Fibroblast of upper back skin (primary cell): ENCODE results near the gene PCARE.

Experiments
- DNase-seq: peaks from one replicate; pipeline ENCODE4 v3.0.0-alpha.2; 2013

Gene PCARE

GRCh38 chr2:29032189-29032588 is 42.1 kb downstream of the PCARE start:
- DNase-seq, result no peak

GRCh38 chr2:29031046-29031445 is 43.3 kb downstream of the PCARE start:
- DNase-seq, result no peak

- DNase-seq, result no peak
Measured at GRCh38 chr2:29025711-29026110, 48.6 kb downstream of the PCARE start.

GRCh38 chr2:29024882-29025430 is 49.4 kb downstream of the PCARE start:
- DNase-seq, result no peak

GRCh38 chr2:29023188-29023587 is 51.1 kb downstream of the PCARE start:
- no peak for DNase-seq

GRCh38 chr2:29022679-29023078 is 51.6 kb downstream of the PCARE start:
- DNase-seq, result peak; percentile 52

GRCh38 chr2:29021886-29022285 is 52.4 kb downstream of the PCARE start:
- no peak for DNase-seq

- no peak for DNase-seq
Measured at GRCh38 chr2:29017716-29018435, 56.4 kb downstream of the PCARE start.

GRCh38 chr2:29016504-29016903 is 57.8 kb downstream of the PCARE start:
- no peak for DNase-seq

- no peak for DNase-seq
Measured at GRCh38 chr2:29015701-29016470, 58.4 kb downstream of the PCARE start.

GRCh38 chr2:29014811-29015421 is 59.4 kb downstream of the PCARE start:
- DNase-seq, result peak; percentile 28

- DNase-seq, result no peak
Measured at GRCh38 chr2:29014331-29014730, 60.0 kb downstream of the PCARE start.

GRCh38 chr2:29013057-29013780 is 61.1 kb downstream of the PCARE start:
- DNase-seq, result no peak

GRCh38 chr2:29012211-29012681 is 62.1 kb downstream of the PCARE start:
- DNase-seq, result no peak
